Natural killer cell (primary cell): Measurements from ENCODE around the gene NIF3L1. TPM values are rescaled to one million over a fixed set of nuclear protein-coding genes. Genes with fewer than 3 reads are reported as not detected.

Source experiments
- ATAC-seq, 3 donors: fragments of 150-1000 bp in 2 of 3; fragments of 200-7000 bp in 1 of 3; cut with Tn5 transposase; 1 replicate in 1 of 3; 2 replicates in 2 of 3; pipeline ENCODE4 v1.10.0; 2021; ENCODE audit warnings: mild to moderate bottlenecking in 2 of 3, moderate library complexity in 2 of 3
- DNase-seq, 2 donors: peaks; one replicate each; pipeline versions ENCODE4 v3.0.0 to v3.0.0-alpha.2; 2013 to 2021; ENCODE audit warnings: mixed read lengths in 1 of 2
- H3K27ac ChIP-seq: one replicate; pipeline ENCODE4 v1.5.1; 2013; ENCODE audit warnings: mild to moderate bottlenecking, low read length
- H3K27me3 ChIP-seq: one replicate; pipeline ENCODE4 v1.6.1; 2013; ENCODE audit warnings: low read length; ENCODE audit not compliant: control insufficient read depth, insufficient read depth
- H3K36me3 ChIP-seq: one replicate; pipeline ENCODE4 v1.6.1; 2013; ENCODE audit warnings: low read length; ENCODE audit not compliant: control insufficient read depth, insufficient read depth
- H3K4me1 ChIP-seq: one replicate; pipeline ENCODE4 v1.6.1; 2013; ENCODE audit warnings: low read length; ENCODE audit not compliant: control insufficient read depth, insufficient read depth
- H3K4me3 ChIP-seq: one replicate; pipeline ENCODE4 v1.5.1; 2013; ENCODE audit warnings: low read length
- H3K9me3 ChIP-seq: one replicate; pipeline ENCODE4 v1.6.1; 2013; ENCODE audit warnings: low read length; ENCODE audit not compliant: control insufficient read depth, insufficient read depth
- H3K27ac Mint-ChIP-seq, 2 donors: one replicate each; pipeline ENCODE4 v1.8.0; 2022; ENCODE audit warnings: mild to moderate bottlenecking in 2 of 2, mixed read lengths in 2 of 2, moderate library complexity in 1 of 2
- H3K27me3 Mint-ChIP-seq, 2 donors: one replicate each; pipeline ENCODE4 v1.8.0; 2022; ENCODE audit warnings: low read depth in 2 of 2, mixed read lengths in 2 of 2
- H3K36me3 Mint-ChIP-seq: one replicate; pipeline ENCODE4 v1.8.0; 2022; ENCODE audit warnings: mixed read lengths
- H3K4me1 Mint-ChIP-seq, 2 donors: one replicate each; pipeline ENCODE4 v1.8.0; 2022; ENCODE audit warnings: mixed read lengths in 2 of 2
- H3K4me3 Mint-ChIP-seq: one replicate; pipeline ENCODE4 v1.8.0; 2022; ENCODE audit warnings: mild to moderate bottlenecking, moderate library complexity, mixed read lengths
- H3K9me3 Mint-ChIP-seq, 2 donors: one replicate each; pipeline ENCODE4 v1.8.0; 2022; ENCODE audit warnings: mixed read lengths in 2 of 2
- CTCF ChIP-seq: fragments of 200-600 bp; IDR thresholded peaks from one replicate; pipeline ENCODE4 v1.8.0; 2022; ENCODE audit warnings: antibody characterized with exemption
- WGBS: methylation state at CpG from one replicate; pipeline ENCODE4 v1.1.7; 2013; ENCODE audit warnings: missing lambda C conversion rate; ENCODE audit not compliant: insufficient coverage; 5-methylcytosine and 5-hydroxymethylcytosine counted together
- intact Hi-C: fragments of 100-400 bp; cut with micrococcal nuclease; formaldehyde crosslinking; loops from one replicate; pipeline ENCODE4 v1.14.2; 2022
- total RNA-seq, 4 donors: library from RNA; stranded (reverse); fragments of 120-200 nt in 1 of 4; gene quantifications; one replicate each; pipeline versions ENCODE4 v1.2.3 to v1.2.4, GENCODE V29; 2013 to 2022

Gene NIF3L1
- total RNA-seq, 3 donors from 2014 or later (not counting 1 experiment from before 2014, with no cell fraction given) = 8.8 to 13.3 (median 9.6) TPM

GRCh38 chr2:200950378-200950777, 61.2 kb downstream of the NIF3L1 start:
- no peak overlapping the region for H3K27ac Mint-ChIP-seq
- intact Hi-C loops = no loop called here
- TF ChIP-seq CTCF = no peak

More at GRCh38 chr2:200950378-200950777, 61.2 kb downstream of the NIF3L1 start:
- Mint-ChIP-seq H3K36me3 (peaks cover 8% of the 10 kb centered on the region), H3K9me3 (no peaks in the 10 kb centered on the region), H3K4me3 (no peak overlapping the region), H3K27me3 (no peaks in the 10 kb centered on the region), H3K4me1 (no peaks in the 10 kb centered on the region)
- Histone ChIP-seq H3K27me3 (no peaks in the 10 kb centered on the region), H3K27ac (no peak overlapping the region), H3K4me1 (no peaks in the 10 kb centered on the region), H3K36me3 (peaks cover 54% of the 10 kb centered on the region), H3K9me3 (no peaks in the 10 kb centered on the region), H3K4me3 (no peak overlapping the region)
- ATAC-seq (no peak), DNase-seq (no peak)
- 94% methylated on average over 2 of the region's 3 CpGs for WGBS

Other genes with a start within 250 kb of the NIF3L1 start
- 100 to 1,000 TPM; 393 to 417 (median 411) TPM for gene BZW1, start 77.5 kb upstream of the NIF3L1 start, total RNA-seq
- gene CLK1, start 24.7 kb upstream of the NIF3L1 start, total RNA-seq = 1,000 to 10,000 TPM in 2 of 3 donors, 100 to 1,000 TPM in 1; 975 to 1,296 (median 1,070) TPM
- 10 to 100 TPM; 30.0 to 39.9 (median 33.3) TPM for gene PPIL3, start 294 bp upstream of the NIF3L1 start, total RNA-seq
- 10 to 100 TPM; 21.7 to 48.5 (median 26.1) TPM for gene ORC2, start 74.3 kb downstream of the NIF3L1 start, total RNA-seq
- 10 to 100 TPM; 54.2 to 62.5 (median 60.1) TPM for gene HYCC2, start 182.3 kb downstream of the NIF3L1 start, total RNA-seq
- gene NDUFB3, start 182.6 kb downstream of the NIF3L1 start, total RNA-seq = 10 to 100 TPM; 23.5 to 32.7 (median 30.7) TPM
- 100 to 1,000 TPM; 415 to 542 (median 445) TPM for gene CFLAR, start 226.8 kb downstream of the NIF3L1 start, total RNA-seq